NCI-H1694 (cell line): Measurements from ENCODE around the gene ABL2.
"Not testable (repeated sequence)": the region's sequence is repeated elsewhere in the genome, so short reads cannot be mapped to it uniquely, and the experiment has no call there.

Experiments used
- DNase-seq: peaks from one replicate; lab custom pipeline; 2025; lab: John Stamatoyannopoulos, UW

Gene ABL2

GRCh38 chr1:179135707-179136106 lies 93.8 kb downstream of the ABL2 start:
- not testable (repeated sequence) for DNase-seq

- not testable (repeated sequence) for DNase-seq
Measured at GRCh38 chr1:179135168-179135567, 94.3 kb downstream of the ABL2 start.

GRCh38 chr1:179129702-179130473 lies 99.6 kb downstream of the ABL2 start:
- DNase-seq: no peak

- DNase-seq: no peak
Measured at GRCh38 chr1:179128520-179128919, 101.0 kb downstream of the ABL2 start.

- DNase-seq: no peak
Measured at GRCh38 chr1:179127163-179127895, 102.1 kb downstream of the ABL2 start.

GRCh38 chr1:179126338-179127060 lies 103.0 kb downstream of the ABL2 start:
- DNase-seq: no peak

- DNase-seq: no peak
Measured at GRCh38 chr1:179124873-179125272, 104.6 kb downstream of the ABL2 start.

GRCh38 chr1:179121159-179121938 lies 108.1 kb downstream of the ABL2 start:
- peak; percentile 49 for DNase-seq

GRCh38 chr1:179120736-179121135 lies 108.7 kb downstream of the ABL2 start:
- no peak for DNase-seq

- no peak for DNase-seq
Measured at GRCh38 chr1:179119513-179119912, 110.0 kb downstream of the ABL2 start.

GRCh38 chr1:179115181-179115580 lies 114.3 kb downstream of the ABL2 start:
- no peak for DNase-seq

- no peak for DNase-seq
Measured at GRCh38 chr1:179108644-179109043, 120.8 kb downstream of the ABL2 start.

GRCh38 chr1:179107706-179108629 lies 121.5 kb downstream of the ABL2 start:
- DNase-seq: no peak

- no peak for DNase-seq
Measured at GRCh38 chr1:179105393-179105792, 124.1 kb downstream of the ABL2 start.

- no peak for DNase-seq
Measured at GRCh38 chr1:179104611-179105250, 124.7 kb downstream of the ABL2 start.

- no peak for DNase-seq
Measured at GRCh38 chr1:179103999-179104398, 125.5 kb downstream of the ABL2 start.

GRCh38 chr1:179101566-179101965 lies 127.9 kb downstream of the ABL2 start:
- no peak for DNase-seq

GRCh38 chr1:179099891-179100290 lies 129.6 kb downstream of the ABL2 start:
- no peak for DNase-seq

- DNase-seq: no peak
Measured at GRCh38 chr1:179095924-179096323, 133.6 kb downstream of the ABL2 start.

- DNase-seq: no peak
Measured at GRCh38 chr1:179095377-179095776, 134.1 kb downstream of the ABL2 start.
